ENCODE measurements around the gene GPR37L1. TPM values are rescaled to one million over a fixed set of nuclear protein-coding genes. Genes with fewer than 3 reads are reported as not detected.

The GPR37L1 gene
- total RNA-seq, 4 donors from 2014 or later, result 0.16 TPM; not detected in 3

GRCh38 chr1:202182040-202182877 lies 59.5 kb downstream of the GPR37L1 start:
- TF ChIP-seq, protein P1, sequence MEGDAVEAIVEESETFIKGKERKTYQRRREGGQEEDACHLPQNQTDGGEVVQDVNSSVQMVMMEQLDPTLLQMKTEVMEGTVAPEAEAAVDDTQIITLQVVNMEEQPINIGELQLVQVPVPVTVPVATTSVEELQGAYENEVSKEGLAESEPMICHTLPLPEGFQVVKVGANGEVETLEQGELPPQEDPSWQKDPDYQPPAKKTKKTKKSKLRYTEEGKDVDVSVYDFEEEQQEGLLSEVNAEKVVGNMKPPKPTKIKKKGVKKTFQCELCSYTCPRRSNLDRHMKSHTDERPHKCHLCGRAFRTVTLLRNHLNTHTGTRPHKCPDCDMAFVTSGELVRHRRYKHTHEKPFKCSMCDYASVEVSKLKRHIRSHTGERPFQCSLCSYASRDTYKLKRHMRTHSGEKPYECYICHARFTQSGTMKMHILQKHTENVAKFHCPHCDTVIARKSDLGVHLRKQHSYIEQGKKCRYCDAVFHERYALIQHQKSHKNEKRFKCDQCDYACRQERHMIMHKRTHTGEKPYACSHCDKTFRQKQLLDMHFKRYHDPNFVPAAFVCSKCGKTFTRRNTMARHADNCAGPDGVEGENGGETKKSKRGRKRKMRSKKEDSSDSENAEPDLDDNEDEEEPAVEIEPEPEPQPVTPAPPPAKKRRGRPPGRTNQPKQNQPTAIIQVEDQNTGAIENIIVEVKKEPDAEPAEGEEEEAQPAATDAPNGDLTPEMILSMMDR (IDR thresholded peaks at IDR 0.05; ENCODE audit: low read depth), result no peak

Small RNAs within 50 kb of the gene (small RNA-seq; reads per million reads assigned to genes)
- not detected for gene CRIP1P3

Other genes with a start within 250 kb of the GPR37L1 start
- 10 to 100 TPM; 13.9 to 29.7 (median 15.9) TPM for gene SHISA4, start 234.0 kb upstream of the GPR37L1 start, total RNA-seq
- 100 to 1,000 TPM in 2 of 4 donors, 10 to 100 TPM in 2; 38.8 to 168 (median 74.3) TPM for gene LMOD1, start 176.4 kb upstream of the GPR37L1 start, total RNA-seq
- gene TIMM17A, start 167.4 kb upstream of the GPR37L1 start, total RNA-seq, result 10 to 100 TPM; 24.6 to 67.5 (median 26.2) TPM
- 10 to 100 TPM; 38.5 to 68.8 (median 47.7) TPM for gene RNPEP, start 140.3 kb upstream of the GPR37L1 start, total RNA-seq
- gene ELF3, start 112.3 kb upstream of the GPR37L1 start, total RNA-seq, result under 1 TPM in 3 of 4 donors, not detected in 1; 0.17 to 0.44 (median 0.38) TPM
- 10 to 100 TPM; 28.5 to 52.0 (median 38.4) TPM for gene ARL8A, start 21.8 kb downstream of the GPR37L1 start, total RNA-seq
- 10 to 100 TPM in 1 of 4 donors, 1 to 10 TPM in 2, not detected in 1; 1.8 to 21.8 (median 2.6) TPM for gene PTPN7, start 37.7 kb downstream of the GPR37L1 start, total RNA-seq
- not detected for gene LGR6, start 70.9 kb downstream of the GPR37L1 start, total RNA-seq
- gene UBE2T, start 219.0 kb downstream of the GPR37L1 start, total RNA-seq, result 1 to 10 TPM in 3 of 4 donors, not detected in 1; 1.5 to 3.4 (median 3.1) TPM
- gene PPP1R12B, start 225.8 kb downstream of the GPR37L1 start, total RNA-seq, result 100 to 1,000 TPM in 2 of 4 donors, 10 to 100 TPM in 2; 38.8 to 127 (median 85.9) TPM